ENCODE results near the gene ATP7B. TPM values are rescaled to one million over a fixed set of nuclear protein-coding genes. Genes with fewer than 3 reads are reported as not detected.
A peak's percentile ranks its signal among the peaks of the same experiment; 100 is the strongest.

ATP7B gene
- total RNA-seq, 1 donor from 2014 or later, result 19.3 TPM

- Mint-ChIP-seq H3K27ac (ENCODE audit: unreplicated experiment) (no peak overlapping the region), H3K4me3 (ENCODE audit: unreplicated experiment) (no peak overlapping the region), H3K4me1 (ENCODE audit: unreplicated experiment) (peaks cover 10% of the 10 kb centered on the region), H3K27me3 (ENCODE audit: unreplicated experiment) (peaks cover 4% of the 10 kb centered on the region), H3K36me3 (ENCODE audit: low read depth, unreplicated experiment) (no peaks in the 10 kb centered on the region), H3K9me3 (ENCODE audit: unreplicated experiment) (no peaks in the 10 kb centered on the region)
- no peak for DNase-seq (ENCODE audit: low spot score)
- TF ChIP-seq CTCF (IDR thresholded peaks at IDR 0.05; ENCODE audit: unreplicated experiment), result no peak
Measured at GRCh38 chr13:51916051-51916818, 95.0 kb downstream of the ATP7B start.

- Mint-ChIP-seq H3K27me3 (ENCODE audit: unreplicated experiment) (peaks cover 4% of the 10 kb centered on the region), H3K4me3 (ENCODE audit: unreplicated experiment) (no peak overlapping the region), H3K4me1 (ENCODE audit: unreplicated experiment) (peaks cover 10% of the 10 kb centered on the region), H3K27ac (ENCODE audit: unreplicated experiment) (no peak overlapping the region), H3K9me3 (ENCODE audit: unreplicated experiment) (no peaks in the 10 kb centered on the region), H3K36me3 (ENCODE audit: low read depth, unreplicated experiment) (no peaks in the 10 kb centered on the region)
- DNase-seq (ENCODE audit: low spot score), result no peak
- no peak for TF ChIP-seq CTCF (IDR thresholded peaks at IDR 0.05; ENCODE audit: unreplicated experiment)
Measured at GRCh38 chr13:51914137-51914493, 97.1 kb downstream of the ATP7B start.

GRCh38 chr13:51913421-51914136 is 97.7 kb downstream of the ATP7B start:
- DNase-seq (ENCODE audit: low spot score), result peak; percentile 20
- TF ChIP-seq CTCF (IDR thresholded peaks at IDR 0.05; ENCODE audit: unreplicated experiment), result no peak
- H3K36me3 Mint-ChIP-seq (ENCODE audit: low read depth, unreplicated experiment), result no peaks in the 10 kb centered on the region
- H3K27me3 Mint-ChIP-seq (ENCODE audit: unreplicated experiment), result peaks cover 4% of the 10 kb centered on the region
- H3K9me3 Mint-ChIP-seq (ENCODE audit: unreplicated experiment), result no peaks in the 10 kb centered on the region
- H3K4me3 Mint-ChIP-seq (ENCODE audit: unreplicated experiment), result no peak overlapping the region
- H3K27ac Mint-ChIP-seq (ENCODE audit: unreplicated experiment), result no peak overlapping the region
- H3K4me1 Mint-ChIP-seq (ENCODE audit: unreplicated experiment), result peaks cover 10% of the 10 kb centered on the region

GRCh38 chr13:51912511-51913225 is 98.6 kb downstream of the ATP7B start:
- H3K4me3 Mint-ChIP-seq (ENCODE audit: unreplicated experiment), result no peak overlapping the region
- DNase-seq (ENCODE audit: low spot score), result no peak
- TF ChIP-seq CTCF (IDR thresholded peaks at IDR 0.05; ENCODE audit: unreplicated experiment), result no peak
- peaks cover 10% of the 10 kb centered on the region for H3K4me1 Mint-ChIP-seq (ENCODE audit: unreplicated experiment)
- peaks cover 4% of the 10 kb centered on the region for H3K27me3 Mint-ChIP-seq (ENCODE audit: unreplicated experiment)
- no peaks in the 10 kb centered on the region for H3K36me3 Mint-ChIP-seq (ENCODE audit: low read depth, unreplicated experiment)
- no peak overlapping the region for H3K27ac Mint-ChIP-seq (ENCODE audit: unreplicated experiment)
- H3K9me3 Mint-ChIP-seq (ENCODE audit: unreplicated experiment), result no peaks in the 10 kb centered on the region

All from endothelial cell (in vitro differentiated cells).